AG20443 (cell line): ENCODE data around the gene DLST.
A peak's percentile ranks its signal among the peaks of the same experiment; 100 is the strongest.
"Not testable (repeated sequence)": the region's sequence is repeated elsewhere in the genome, so short reads cannot be mapped to it uniquely, and the experiment has no call there.

Source experiments
- DNase-seq: peaks from one replicate; pipeline ENCODE4 v3.0.0; 2012; ENCODE audit warnings: low spot score, mixed read lengths

The DLST gene

GRCh38 chr14:74917646-74918081 lies 35.9 kb downstream of the DLST start:
- no peak for DNase-seq

GRCh38 chr14:74918380-74918779 lies 36.7 kb downstream of the DLST start:
- no peak for DNase-seq

GRCh38 chr14:74919421-74920165 lies 37.9 kb downstream of the DLST start:
- peak; percentile 53 for DNase-seq

- DNase-seq = no peak
Measured at GRCh38 chr14:74920281-74920680, 38.6 kb downstream of the DLST start.

- no peak for DNase-seq
Measured at GRCh38 chr14:74921053-74921620, 39.4 kb downstream of the DLST start.

GRCh38 chr14:74921987-74922751 lies 40.5 kb downstream of the DLST start:
- no peak for DNase-seq

- peak; percentile 96 for DNase-seq
Measured at GRCh38 chr14:74922752-74923401, 41.2 kb downstream of the DLST start, which contains the start of gene RPS6KL1. TSS of gene RPS6KL1 (minus strand) at chr14:74923260. CDS start at chr14:74921541, 1,719 bp downstream.

- DNase-seq = no peak
Measured at GRCh38 chr14:74924061-74924460, 42.3 kb downstream of the DLST start.

GRCh38 chr14:74927225-74927624 lies 45.5 kb downstream of the DLST start:
- DNase-seq = no peak

- DNase-seq = no peak
Measured at GRCh38 chr14:74929242-74929641, 47.5 kb downstream of the DLST start.

GRCh38 chr14:74931744-74932143 lies 50.0 kb downstream of the DLST start:
- not testable (repeated sequence) for DNase-seq

- no peak for DNase-seq
Measured at GRCh38 chr14:74932401-74932901, 50.7 kb downstream of the DLST start.

- DNase-seq = not testable (repeated sequence)
Measured at GRCh38 chr14:74932936-74933335, 51.2 kb downstream of the DLST start.

- no peak for DNase-seq
Measured at GRCh38 chr14:74934041-74934440, 52.3 kb downstream of the DLST start.

GRCh38 chr14:74934476-74935359 lies 53.0 kb downstream of the DLST start:
- DNase-seq = no peak

- DNase-seq = no peak
Measured at GRCh38 chr14:74935360-74935680, 53.6 kb downstream of the DLST start.

- DNase-seq = no peak
Measured at GRCh38 chr14:74936151-74936550, 54.4 kb downstream of the DLST start.

GRCh38 chr14:74936731-74937130 lies 55.0 kb downstream of the DLST start:
- DNase-seq = no peak

GRCh38 chr14:74937171-74937570 lies 55.5 kb downstream of the DLST start:
- no peak for DNase-seq

GRCh38 chr14:74938531-74939495 lies 57.1 kb downstream of the DLST start:
- no peak for DNase-seq
